ELF-1 (cell line): ENCODE measurements around the gene DEDD2.

ENCODE experiments used
- DNase-seq: peaks from one replicate; pipeline ENCODE4 v3.0.0-alpha.2; 2016; ENCODE audit warnings: low read depth, low spot score

The DEDD2 gene

GRCh38 chr19:42199440-42200115 lies 17.9 kb downstream of the DEDD2 start:
- DNase-seq = peak; percentile 41

DNA sequence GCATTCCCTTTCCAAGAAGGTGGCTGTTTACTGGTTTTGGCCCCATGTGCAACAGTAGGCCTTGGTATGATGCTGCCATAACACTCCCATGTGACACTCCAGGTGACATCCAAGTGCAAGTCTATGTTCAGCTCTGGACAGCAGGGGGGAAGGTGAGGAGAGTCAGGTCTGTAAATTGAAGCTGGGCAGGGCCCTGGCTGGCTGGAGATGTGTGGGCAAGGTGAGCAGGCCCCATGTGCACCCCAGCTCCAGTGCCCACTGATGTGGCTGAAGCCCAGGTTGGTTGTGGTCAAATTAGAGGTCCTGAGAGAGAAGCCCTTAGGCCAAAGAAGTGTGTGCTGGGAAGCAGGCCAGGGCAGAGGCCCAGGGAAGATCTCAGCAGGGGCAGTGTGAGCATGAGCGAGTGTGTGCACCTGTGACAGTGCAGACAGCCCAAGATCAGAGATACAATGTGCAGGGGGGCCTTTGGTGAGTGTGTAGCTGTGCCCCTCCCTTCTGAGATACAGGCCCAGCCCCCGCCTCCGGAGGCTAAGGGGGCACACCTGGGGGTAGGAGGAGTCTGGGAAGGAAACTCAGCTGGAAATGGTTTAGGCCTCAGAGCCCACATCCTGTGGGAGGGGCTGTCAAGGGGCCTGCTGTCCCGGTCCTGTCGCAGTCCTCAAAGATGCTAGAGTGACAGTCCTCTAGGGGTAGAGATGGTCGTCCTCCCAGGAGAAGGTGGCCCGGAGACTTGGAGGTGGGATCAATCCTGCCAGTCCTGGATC lies 18.6 kb downstream of the DEDD2 start:
- peak; percentile 24 for DNase-seq

GRCh38 chr19:42197375-42197817 lies 20.1 kb downstream of the DEDD2 start:
- no peak for DNase-seq

- DNase-seq = peak; percentile 29
Observed at GRCh38 chr19:42196011-42197001, 21.2 kb downstream of the DEDD2 start.

GRCh38 chr19:42193706-42194105 lies 23.8 kb downstream of the DEDD2 start:
- DNase-seq = no peak

- DNase-seq = no peak
Observed at GRCh38 chr19:42193294-42193693, 24.2 kb downstream of the DEDD2 start.

GRCh38 chr19:42191855-42192254 lies 25.6 kb downstream of the DEDD2 start:
- no peak for DNase-seq

DNA sequence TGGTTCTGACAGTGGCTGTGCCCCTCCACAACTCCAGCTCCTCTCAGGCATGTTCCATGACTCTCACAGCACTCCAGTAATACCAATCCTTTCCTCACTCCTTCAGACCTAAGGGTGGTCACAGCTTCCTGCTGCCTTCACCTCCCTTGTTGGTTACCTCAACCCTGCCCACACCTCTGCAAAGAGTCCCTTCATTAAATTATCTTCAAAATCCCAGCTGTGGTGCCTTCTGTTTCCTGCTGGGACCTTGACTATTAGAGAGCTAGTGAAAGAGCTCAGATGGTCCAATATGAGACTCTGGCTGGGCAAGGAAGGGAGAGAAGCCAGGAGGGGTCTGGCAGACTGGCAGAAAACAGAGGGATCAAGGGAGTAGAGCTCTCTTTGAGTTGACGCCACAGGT lies 26.1 kb downstream of the DEDD2 start:
- no peak for DNase-seq

GRCh38 chr19:42189133-42189532 lies 28.3 kb downstream of the DEDD2 start:
- DNase-seq = no peak

DNA sequence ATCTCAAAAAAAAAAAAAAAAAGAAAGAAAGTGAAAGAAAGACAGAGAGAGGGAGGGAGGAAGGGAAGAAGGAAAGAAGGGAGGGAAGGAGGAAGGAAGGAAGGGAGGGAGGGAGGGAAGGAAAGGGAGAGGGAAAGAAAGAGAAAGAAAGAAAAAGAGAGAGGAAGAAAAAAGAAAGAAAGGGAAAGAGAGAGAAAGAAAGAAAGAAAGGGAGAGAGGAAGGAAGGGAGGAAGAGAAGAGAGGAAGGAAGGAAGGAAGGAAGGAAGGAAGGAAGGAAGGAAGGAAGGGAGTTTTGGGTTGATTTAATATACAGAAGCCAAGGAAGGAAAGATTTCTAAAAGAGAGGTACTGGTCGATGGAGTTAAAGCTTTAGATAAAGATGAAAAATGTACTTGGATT lies 28.8 kb downstream of the DEDD2 start:
- DNase-seq = no peak

DNA sequence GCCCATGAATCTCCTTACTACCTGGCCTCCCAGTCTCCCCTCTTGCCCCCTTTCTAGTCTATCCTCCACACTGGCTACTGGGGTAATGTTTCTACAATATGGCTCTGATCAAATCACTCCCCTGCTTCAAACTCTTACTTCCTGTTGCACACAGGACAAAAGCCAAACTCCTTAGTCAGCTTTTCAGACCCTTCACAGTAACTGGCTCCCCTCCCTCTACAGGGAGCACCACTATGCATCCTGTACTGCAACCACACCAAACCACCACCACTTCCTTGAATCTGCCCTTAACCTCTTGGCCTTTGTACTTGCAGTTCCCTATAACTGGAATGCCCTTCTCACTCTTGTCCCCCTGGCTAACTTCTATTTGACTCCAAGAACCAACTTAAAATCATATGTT lies 32.2 kb downstream of the DEDD2 start:
- no peak for DNase-seq

DNA sequence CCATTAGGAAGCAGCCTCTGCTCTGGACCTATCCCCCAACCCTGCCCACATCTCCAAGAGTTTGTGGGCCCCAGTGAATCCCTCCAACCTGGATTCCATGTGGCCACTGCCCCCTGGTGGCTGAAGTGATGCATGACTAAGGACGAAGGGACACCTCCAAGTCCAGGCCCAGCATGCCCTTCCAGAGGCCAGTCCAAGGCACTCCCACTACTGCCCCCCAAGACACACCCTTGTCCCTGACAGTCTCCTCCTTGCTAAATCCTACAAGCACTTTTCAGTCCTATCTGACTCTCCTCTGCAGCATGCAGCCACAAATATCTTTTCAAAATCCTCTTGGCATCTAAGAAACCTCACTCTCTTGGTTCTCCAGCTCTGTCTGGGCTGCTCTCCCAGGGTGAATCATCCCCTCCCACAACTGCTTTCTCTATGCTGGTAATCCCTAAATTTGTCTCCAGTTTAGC lies 33.0 kb downstream of the DEDD2 start:
- peak; percentile 86 for DNase-seq

- peak; percentile 65 for DNase-seq
Observed at GRCh38 chr19:42178791-42179674, 38.4 kb downstream of the DEDD2 start.

- no peak for DNase-seq
Observed at GRCh38 chr19:42177686-42178019, 39.8 kb downstream of the DEDD2 start.

DNA sequence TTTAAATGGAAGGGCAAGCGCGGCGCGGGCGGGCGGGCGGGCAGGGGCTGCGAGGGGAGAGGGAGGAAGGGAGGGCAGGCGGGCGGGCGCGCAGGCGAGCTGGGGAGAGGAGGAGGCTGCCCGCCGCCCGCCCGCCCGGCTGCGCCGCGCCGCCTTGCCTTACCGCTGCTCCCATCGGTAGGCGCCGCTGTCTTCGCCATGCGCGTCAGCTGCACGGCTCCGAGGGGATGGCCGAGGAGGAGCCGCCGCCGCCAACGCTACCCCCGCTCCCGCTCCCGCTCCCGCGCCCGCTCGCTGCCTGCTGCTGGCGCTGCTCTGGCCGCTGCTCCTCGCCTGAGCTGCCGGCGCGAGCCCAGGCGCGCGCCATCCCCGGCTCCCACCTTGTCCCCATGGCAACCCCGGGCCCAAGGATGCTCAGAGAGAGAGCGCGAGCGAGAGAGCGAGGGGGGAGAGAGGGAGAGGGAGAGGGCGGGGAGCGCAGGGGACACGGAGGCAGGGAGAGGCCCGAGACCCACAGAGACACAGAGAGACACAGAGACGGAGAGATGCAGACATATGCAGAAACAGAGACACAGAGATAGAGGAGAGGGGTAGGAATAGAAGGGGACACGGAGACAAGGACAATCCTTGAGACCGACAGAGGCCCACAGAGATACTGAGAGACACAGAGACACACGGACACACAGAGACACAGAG lies 40.3 kb downstream of the DEDD2 start:
- DNase-seq = peak; percentile 87

DNA sequence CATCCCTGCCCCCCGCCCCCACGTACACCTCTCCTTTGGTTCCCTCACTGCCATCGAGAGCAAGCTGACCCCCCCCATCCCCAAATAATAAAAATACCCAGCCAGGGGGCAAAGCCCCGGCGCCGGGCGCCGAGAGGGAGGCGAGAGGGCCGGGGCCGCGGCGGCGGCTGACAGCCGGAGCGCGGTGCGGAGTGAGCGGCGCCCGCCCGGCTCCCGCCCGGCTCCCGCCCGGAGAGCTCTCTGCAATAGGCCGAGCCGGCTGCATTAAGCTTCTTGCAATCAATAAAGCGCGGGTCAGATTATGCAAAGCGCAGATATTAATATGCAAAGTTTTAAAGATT lies 40.9 kb downstream of the DEDD2 start:
- DNase-seq = no peak

DNA sequence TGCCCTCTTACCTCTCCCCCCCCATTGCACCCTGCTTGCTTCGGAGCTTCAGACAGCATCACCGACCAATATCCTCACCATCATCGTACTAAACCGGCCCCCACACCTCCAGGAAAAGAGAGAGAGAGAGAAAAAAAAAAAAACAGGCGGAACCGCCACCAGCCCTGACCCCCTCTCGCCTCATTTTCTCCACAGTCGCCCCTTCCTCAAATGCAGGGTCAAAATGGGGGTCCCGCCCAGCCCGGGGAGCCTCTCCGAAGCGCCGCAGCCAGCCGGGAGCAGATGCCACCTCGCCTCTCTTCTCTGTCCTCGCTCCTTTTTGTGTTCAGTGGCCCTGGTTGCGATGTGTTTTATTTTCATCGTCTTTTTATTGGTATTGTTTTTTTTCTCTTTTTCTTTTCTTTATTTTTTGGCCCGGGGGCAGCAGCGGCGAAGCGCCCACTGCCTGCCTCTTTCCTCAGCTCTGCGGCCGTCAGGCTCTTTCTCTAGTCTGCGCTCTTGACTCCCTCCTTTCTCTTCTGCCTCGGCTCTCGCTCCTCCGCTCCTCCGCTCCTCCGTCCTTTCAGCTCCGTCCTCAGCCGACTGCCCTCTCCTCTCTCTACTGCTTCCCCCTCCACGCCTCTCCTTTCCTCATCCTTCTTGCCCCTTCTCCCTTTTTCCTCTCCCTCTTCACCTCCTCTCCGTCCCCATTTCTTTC lies 41.4 kb downstream of the DEDD2 start:
- peak; percentile 46 for DNase-seq

DNA sequence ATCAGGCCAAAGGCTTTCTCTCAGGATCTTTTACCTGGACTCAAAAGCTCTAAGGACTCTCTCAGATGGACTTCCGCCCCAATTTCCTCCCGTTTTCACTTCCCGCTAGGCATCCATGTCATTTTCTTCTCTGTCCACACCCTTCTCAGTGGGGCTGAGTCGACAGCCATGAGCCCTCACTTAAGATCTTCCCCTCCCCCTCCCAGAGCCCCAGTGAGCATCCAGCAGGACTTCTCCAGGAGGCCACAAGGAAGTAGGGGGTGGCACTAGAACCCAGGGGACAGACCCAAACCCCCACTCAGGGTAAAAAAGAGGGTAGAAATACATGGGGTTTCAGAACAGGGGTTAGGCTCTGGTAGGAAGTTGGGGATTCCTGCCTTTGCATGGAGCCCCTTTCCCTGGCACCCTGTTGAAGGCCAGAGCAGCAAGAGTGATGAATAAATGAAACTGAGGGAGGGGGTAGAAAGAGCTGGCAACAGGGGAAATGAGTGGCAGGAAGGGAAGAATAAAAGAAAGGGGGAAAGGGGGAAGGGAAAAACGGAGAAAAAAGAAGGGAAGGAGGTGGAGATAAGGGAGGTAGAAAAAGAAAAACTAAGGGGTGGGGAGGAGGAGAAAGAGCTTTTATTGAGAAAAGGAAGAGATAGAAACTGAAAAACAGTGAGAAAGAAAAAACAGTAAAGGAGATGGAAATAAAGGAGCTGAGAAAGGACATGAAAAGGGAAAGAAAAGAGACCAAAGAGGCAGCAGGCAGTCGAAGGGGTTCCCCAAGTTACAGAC lies 42.3 kb downstream of the DEDD2 start:
- DNase-seq = no peak

- no peak for DNase-seq
Observed at GRCh38 chr19:42174188-42174587, 43.3 kb downstream of the DEDD2 start.
